Epithelial cell of proximal tubule (primary cell): ENCODE measurements around the gene ADNP2. TPM values are rescaled to one million over a fixed set of nuclear protein-coding genes. Genes with fewer than 3 reads are reported as not detected.
A peak's percentile ranks its signal among the peaks of the same experiment; 100 is the strongest.

Experiments
- DNase-seq: peaks from one replicate; pipeline ENCODE4 v3.0.0-alpha.2; 2011; ENCODE audit warnings: low read depth
- H3K4me3 ChIP-seq: 2 replicates; pipeline ENCODE4 v1.5.1; 2011; ENCODE audit warnings: low read depth, mild to moderate bottlenecking, low read length
- CTCF ChIP-seq: conservative IDR thresholded peaks from 2 replicates; pipeline ENCODE4 v1.5.1; 2012; ENCODE audit warnings: low read depth, mild to moderate bottlenecking, low read length
- total RNA-seq: library from RNA; depleted of rRNA; stranded (reverse); fragments of >200 nt; gene quantifications from 2 replicates; pipeline ENCODE4 v1.2.3, GENCODE V29; 2015

ADNP2 gene
- total RNA-seq, 1 donor from 2014 or later: 19.4 TPM

GRCh38 chr18:80105369-80106167 lies 3.5 kb upstream of the ADNP2 start:
- DNase-seq: no peak
- TF ChIP-seq CTCF: no peak
- H3K4me3 ChIP-seq: no peak overlapping the region

DNA sequence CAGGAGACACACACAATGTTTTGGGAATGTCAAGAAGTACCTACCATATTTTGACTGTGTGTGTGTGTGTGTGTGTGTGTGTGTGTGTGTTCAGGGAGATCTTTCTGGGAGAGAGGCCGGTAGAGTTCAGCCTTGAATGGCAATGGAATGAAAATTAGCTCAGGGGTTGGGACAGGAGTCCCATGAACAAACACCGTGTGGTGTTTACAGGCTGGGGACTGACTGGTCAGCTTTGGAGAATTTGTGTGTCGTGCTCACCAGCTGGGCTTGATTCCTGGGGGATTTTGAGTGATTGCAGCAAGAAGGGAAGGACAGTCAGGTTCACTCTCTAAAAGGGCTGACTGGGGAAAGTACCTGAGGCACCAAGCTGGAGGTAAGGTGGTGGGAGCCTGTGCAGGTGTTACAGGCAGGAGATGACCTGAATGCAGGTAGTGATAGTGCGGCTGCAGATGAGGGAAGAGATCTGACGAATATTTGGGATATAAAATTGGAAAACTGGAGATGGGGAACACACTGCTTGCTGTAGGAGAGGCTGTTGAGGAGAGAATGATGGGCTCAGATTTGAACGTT lies 2.5 kb upstream of the ADNP2 start:
- DNase-seq: no peak
- no peak for TF ChIP-seq CTCF
- no peak overlapping the region for H3K4me3 ChIP-seq

GRCh38 chr18:80107426-80107825 lies 1.6 kb upstream of the ADNP2 start:
- TF ChIP-seq CTCF: no peak
- DNase-seq: no peak
- H3K4me3 ChIP-seq: no peak overlapping the region

DNA sequence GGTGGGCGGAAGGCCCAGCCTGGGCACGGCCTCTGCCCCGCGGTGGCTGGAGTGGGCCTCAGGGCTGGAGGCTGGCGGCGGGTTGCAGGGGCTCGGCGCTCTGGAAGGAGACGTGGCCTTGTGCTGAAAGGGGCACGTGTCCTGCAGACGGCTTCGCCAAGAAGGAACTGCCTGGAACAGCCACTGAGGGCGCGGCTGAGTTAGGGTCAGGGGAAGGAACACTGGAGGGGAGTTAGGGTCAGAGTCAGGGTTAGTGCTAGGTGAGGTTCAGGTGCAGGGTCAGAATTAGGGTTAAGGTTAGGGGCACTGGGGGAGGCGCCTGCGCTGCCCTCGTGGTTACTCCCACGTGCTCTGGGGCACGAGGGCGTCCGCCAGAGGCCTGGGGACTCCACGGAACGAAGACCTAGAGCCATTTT lies 933 bp upstream of the ADNP2 start:
- DNase-seq: no peak
- TF ChIP-seq CTCF: no peak
- H3K4me3 ChIP-seq: no peak overlapping the region

DNA sequence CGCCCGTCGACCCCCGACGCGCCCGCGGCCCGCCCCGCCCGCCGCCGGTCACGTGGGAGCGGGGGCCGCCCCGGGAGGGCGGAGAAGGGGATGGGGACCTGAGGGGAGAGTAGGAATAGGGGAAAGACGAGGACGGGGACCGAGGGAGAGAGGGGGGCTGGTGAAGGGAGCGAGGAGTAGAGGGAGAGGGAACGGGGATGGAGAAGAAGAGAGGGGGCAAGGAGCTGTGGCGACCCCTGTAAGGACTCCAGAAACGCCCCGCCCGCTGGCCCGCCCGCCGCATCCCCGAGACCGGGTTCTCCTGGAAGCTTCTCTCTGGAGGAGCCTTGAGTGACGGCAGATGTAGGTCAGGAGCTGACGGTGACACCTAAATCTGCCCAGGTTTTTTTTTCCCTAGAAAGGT lies 615 bp downstream of the ADNP2 start:
- TF ChIP-seq CTCF: no peak
- H3K4me3 ChIP-seq: peak overlapping the region; percentile 83
- no peak for DNase-seq

- TF ChIP-seq CTCF: no peak
- DNase-seq: no peak
- no peak overlapping the region for H3K4me3 ChIP-seq
These were observed 3.7 kb downstream of the ADNP2 start for GRCh38 chr18:80112624-80113248.
